Chondrocyte (in vitro differentiated cells): ENCODE results near the gene FJX1. TPM values are rescaled to one million over a fixed set of nuclear protein-coding genes. Genes with fewer than 3 reads are reported as not detected.
A peak's percentile ranks its signal among the peaks of the same experiment; 100 is the strongest.
"Not testable (repeated sequence)": the region's sequence is repeated elsewhere in the genome, so short reads cannot be mapped to it uniquely, and the experiment has no call there.

Experiments
- DNase-seq: peaks from one replicate; pipeline ENCODE4 v3.0.0; 2021; ENCODE audit warnings: mixed read lengths, low spot score
- H3K27ac Mint-ChIP-seq: one replicate; pipeline ENCODE4 v1.8.0; 2021; ENCODE audit warnings: mild to moderate bottlenecking, moderate library complexity, mixed read lengths; ENCODE audit not compliant: unreplicated experiment
- H3K27me3 Mint-ChIP-seq: 2 replicates; pipeline ENCODE4 v1.8.0; 2021; ENCODE audit warnings: low read depth, mixed read lengths
- H3K36me3 Mint-ChIP-seq: 2 replicates; pipeline ENCODE4 v1.8.0; 2021; ENCODE audit warnings: low read depth, mixed read lengths
- H3K4me1 Mint-ChIP-seq: 2 replicates; pipeline ENCODE4 v1.8.0; 2021; ENCODE audit warnings: low read depth, mild to moderate bottlenecking, mixed read lengths
- H3K4me3 Mint-ChIP-seq: one replicate; pipeline ENCODE4 v1.8.0; 2021; ENCODE audit warnings: mild to moderate bottlenecking, moderate library complexity, mixed read lengths; ENCODE audit not compliant: unreplicated experiment
- H3K9me3 Mint-ChIP-seq: 2 replicates; pipeline ENCODE4 v1.8.0; 2021; ENCODE audit warnings: low read depth, mixed read lengths
- CTCF ChIP-seq: fragments of 200-600 bp; sonication (generic); IDR thresholded peaks from 2 replicates; pipeline ENCODE4 v1.5.0; 2021; ENCODE audit warnings: antibody characterized with exemption, mild to moderate bottlenecking, moderate library complexity
- total RNA-seq: library from RNA; stranded (reverse); gene quantifications from 3 replicates; pipeline ENCODE4 v1.2.1, GENCODE V29; 2021

The FJX1 gene
- total RNA-seq, 1 donor from 2014 or later, result 15.9 TPM

GRCh38 chr11:35650006-35650405 is 31.7 kb downstream of the FJX1 start:
- Mint-ChIP-seq H3K27me3 (no peaks in the 10 kb centered on the region), H3K9me3 (no peaks in the 10 kb centered on the region), H3K4me1 (peaks cover 6% of the 10 kb centered on the region), H3K36me3 (no peaks in the 10 kb centered on the region), H3K27ac (no peak overlapping the region), H3K4me3 (no peak overlapping the region)
- no peak for DNase-seq
- TF ChIP-seq CTCF, result no peak

DNA sequence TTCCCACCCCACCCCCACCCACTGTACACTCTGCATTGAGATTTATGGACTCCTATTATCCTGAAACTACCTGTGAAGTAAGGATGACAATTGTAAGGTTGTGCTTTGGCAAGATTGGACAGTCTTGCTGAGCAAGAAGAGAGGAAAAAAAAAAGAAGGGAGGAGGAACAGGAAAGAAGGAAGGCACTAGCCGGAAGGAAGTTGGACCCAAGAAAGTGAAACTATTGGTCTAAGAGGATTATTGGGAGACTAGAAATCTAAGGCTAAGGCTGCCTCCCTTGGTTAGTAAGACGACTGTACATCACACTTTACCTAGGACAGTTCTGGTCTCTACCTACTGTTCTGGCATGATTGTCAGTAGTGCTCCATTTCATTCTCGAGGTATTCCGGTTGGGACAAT is 32.2 kb downstream of the FJX1 start:
- Mint-ChIP-seq H3K4me1 (peaks cover 6% of the 10 kb centered on the region), H3K9me3 (no peaks in the 10 kb centered on the region), H3K36me3 (no peaks in the 10 kb centered on the region), H3K27me3 (no peaks in the 10 kb centered on the region), H3K27ac (peak overlapping the region; percentile 22), H3K4me3 (no peak overlapping the region)
- DNase-seq, result no peak
- TF ChIP-seq CTCF, result no peak

DNA sequence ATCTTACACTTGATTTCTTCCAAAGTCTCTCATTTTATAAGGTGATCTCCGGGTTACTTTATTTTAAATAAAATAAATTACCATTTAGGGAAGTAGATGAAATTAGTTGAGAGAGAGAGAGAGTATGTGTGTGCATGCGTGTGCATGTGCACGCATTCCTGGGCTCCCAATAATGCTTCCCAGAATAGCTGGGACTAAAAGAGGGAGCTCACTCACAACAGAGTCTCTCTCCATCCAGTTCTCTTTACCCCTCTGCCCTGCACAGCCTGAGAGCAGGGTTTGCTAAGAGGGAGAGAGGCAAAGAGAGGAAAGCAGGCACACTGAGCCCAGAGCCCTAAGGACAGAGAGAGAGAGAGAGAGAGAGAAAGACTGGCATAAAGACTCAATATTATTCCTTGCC is 33.0 kb downstream of the FJX1 start:
- H3K36me3 Mint-ChIP-seq, result no peaks in the 10 kb centered on the region
- DNase-seq, result no peak
- H3K4me3 Mint-ChIP-seq, result no peak overlapping the region
- H3K27me3 Mint-ChIP-seq, result no peaks in the 10 kb centered on the region
- H3K4me1 Mint-ChIP-seq, result peaks cover 6% of the 10 kb centered on the region
- TF ChIP-seq CTCF, result no peak
- no peak overlapping the region for H3K27ac Mint-ChIP-seq
- no peaks in the 10 kb centered on the region for H3K9me3 Mint-ChIP-seq

DNA sequence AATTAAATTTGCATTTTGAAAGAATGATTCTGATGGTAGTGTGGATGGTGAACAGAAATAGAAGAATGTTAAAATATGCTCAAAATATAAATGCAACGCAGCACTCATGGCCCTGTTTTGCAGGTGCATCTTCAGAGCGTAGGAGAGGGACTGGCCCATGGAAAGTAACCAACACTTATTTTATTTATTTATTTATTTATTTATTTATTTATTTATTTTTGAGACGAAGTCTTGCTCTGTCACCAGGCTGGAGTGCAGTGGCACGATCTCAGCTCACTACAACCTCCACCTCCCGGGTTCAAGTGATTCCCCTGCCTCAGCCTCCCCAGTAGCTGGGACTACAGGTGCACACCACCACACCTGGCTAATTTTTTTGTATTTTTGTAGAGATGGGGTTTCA is 34.5 kb downstream of the FJX1 start:
- H3K27ac Mint-ChIP-seq, DNase-seq, H3K4me3 Mint-ChIP-seq, H3K27me3 Mint-ChIP-seq, H3K4me1 Mint-ChIP-seq, H3K36me3 Mint-ChIP-seq, H3K9me3 Mint-ChIP-seq: not testable (repeated sequence)

- peaks cover 6% of the 10 kb centered on the region for H3K4me1 Mint-ChIP-seq
- no peak for TF ChIP-seq CTCF
- H3K27me3 Mint-ChIP-seq, result no peaks in the 10 kb centered on the region
- H3K9me3 Mint-ChIP-seq, result no peaks in the 10 kb centered on the region
- H3K4me3 Mint-ChIP-seq, result no peak overlapping the region
- DNase-seq, result no peak
- no peak overlapping the region for H3K27ac Mint-ChIP-seq
- H3K36me3 Mint-ChIP-seq, result no peaks in the 10 kb centered on the region
Measured at GRCh38 chr11:35654711-35655110, 36.5 kb downstream of the FJX1 start.

DNA sequence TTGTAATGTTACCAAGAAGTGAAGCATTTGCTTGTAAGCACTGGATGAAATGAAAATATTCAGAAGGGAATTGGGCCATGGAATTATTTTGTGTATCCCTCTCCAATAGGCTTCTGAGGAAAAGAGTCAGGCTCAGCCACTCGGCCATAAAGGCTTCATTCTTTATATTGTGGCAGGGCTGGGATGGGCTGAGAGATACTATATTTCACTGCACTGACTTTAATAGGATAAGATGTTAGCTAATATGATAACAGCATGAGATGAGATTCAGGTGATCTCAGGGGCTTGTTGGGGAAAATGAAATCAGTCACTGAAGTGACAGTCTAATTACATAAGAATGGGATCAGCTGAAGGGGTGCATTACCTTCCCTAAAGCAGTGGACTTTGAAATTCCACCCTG is 37.0 kb downstream of the FJX1 start:
- no peaks in the 10 kb centered on the region for H3K27me3 Mint-ChIP-seq

More for the DNA sequence above, 37.0 kb downstream of the FJX1 start:
- Mint-ChIP-seq H3K36me3 (no peaks in the 10 kb centered on the region), H3K27ac (no peak overlapping the region), H3K9me3 (no peaks in the 10 kb centered on the region), H3K4me1 (peaks cover 2% of the 10 kb centered on the region), H3K4me3 (no peak overlapping the region)
- DNase-seq, result no peak
- no peak for TF ChIP-seq CTCF
